K562 (cell line): Measurements from ENCODE around the gene APBA2. TPM values are rescaled to one million over a fixed set of nuclear protein-coding genes. Genes with fewer than 3 reads are reported as not detected.
A peak's percentile ranks its signal among the peaks of the same experiment; 100 is the strongest.

Experiments
- ARHGAP35 ChIP-seq: fragments of 450-650 bp; IDR thresholded peaks from 2 replicates; pipeline ENCODE4 v1.6.1; 2018; ENCODE audit not compliant: partially characterized antibody
- CREM ChIP-seq: IDR thresholded peaks from 2 replicates; pipeline ENCODE4 v1.6.1; 2014; ENCODE audit warnings: antibody characterized with exemption, low read depth
- HCFC1 ChIP-seq: IDR thresholded peaks from 2 replicates; pipeline ENCODE4 v1.6.1; 2012; ENCODE audit warnings: low read depth, low read length, improper control_type of control experiment
- L3MBTL2 ChIP-seq: fragments of 450-650 bp; IDR thresholded peaks from 2 replicates; pipeline ENCODE4 v1.6.1; 2016; ENCODE audit warnings: mild to moderate bottlenecking, moderate library complexity
- MECOM ChIP-seq: fragments of 250-450 bp; sonication (Bioruptor Pico); IDR thresholded peaks from 2 replicates; pipeline ENCODE4 v1.8.0; 2022; ENCODE audit warnings: inconsistent platforms
- NR2C1 ChIP-seq, 2 experiments: fragments of 450-650 bp; IDR thresholded peaks; 2 replicates each; pipeline ENCODE4 v1.6.1; 2017; ENCODE audit warnings: mild to moderate bottlenecking in 2 of 2, antibody characterized with exemption in 1 of 2, inconsistent platforms in 1 of 2, missing compliant biosample characterization in 1 of 2, missing genetic modification characterization in 1 of 2
- SIN3B ChIP-seq: fragments of 450-650 bp; IDR thresholded peaks from 2 replicates; pipeline ENCODE4 v1.6.1; 2017; ENCODE audit warnings: low read depth, mild to moderate bottlenecking, moderate library complexity
- SNRNP70 ChIP-seq: fragments of 200-400 bp; formaldehyde crosslinking; optimal IDR thresholded peaks from 2 replicates; pipeline ENCODE3; 2017; ENCODE audit warnings: low read depth, low read length
- SREBF1 ChIP-seq: fragments of 150-350 bp; IDR thresholded peaks from 2 replicates; pipeline ENCODE4 v1.6.1; 2014; ENCODE audit warnings: antibody characterized with exemption, low read depth, low read length, borderline replicate concordance
- SRSF3 ChIP-seq: fragments of 200-400 bp; formaldehyde crosslinking; IDR thresholded peaks from 2 replicates; pipeline ENCODE4 v1.6.1; 2016; ENCODE audit warnings: mild to moderate bottlenecking, low read length, moderate library complexity; ENCODE audit not compliant: insufficient read depth
- TCFL5 ChIP-seq: fragments of 250-450 bp; sonication (Bioruptor Pico); conservative IDR thresholded peaks from 2 replicates; pipeline ENCODE4 v1.6.1; 2021; ENCODE audit warnings: mild to moderate bottlenecking, moderate library complexity, matching md5 sums
- ZEB2 ChIP-seq: fragments of 450-650 bp; IDR thresholded peaks from 2 replicates; pipeline ENCODE4 v1.6.1; 2016
- ZNF274 ChIP-seq: IDR thresholded peaks from 2 replicates; pipeline ENCODE4 v1.6.1; 2011; ENCODE audit warnings: low read depth, mild to moderate bottlenecking, low read length, moderate library complexity, borderline replicate concordance
- polyA plus RNA-seq, 8 experiments: library from polyadenylated mRNA; depleted of rRNA in 4 of 8; stranded (reverse) in 5 of 8; unstranded in 3 of 8; fragments of >200 nt; fragmentation: Nextera tagmentation in 2 of 8; fragmentation: Illumina TruSeq in 1 of 8; extraction: Ambion mirVana in 2 of 8; extraction: Trizol in 1 of 8; gene quantifications; 2 replicates each; pipeline versions ENCODE4 v1.2.1 to v1.2.3, GENCODE V29; 2011 to 2014; ENCODE audit warnings: inconsistent platforms in 1 of 8, missing spikeins in 1 of 8
- total RNA-seq, 7 experiments: library from RNA; depleted of rRNA in 6 of 7; stranded (reverse); fragments of >200 nt in 6 of 7; fragmentation: Illumina TruSeq in 2 of 7; extraction: Trizol in 2 of 7; gene quantifications; 2 replicates each; pipeline versions ENCODE4 v1.2.1 to v1.2.3, GENCODE V29; 2011 to 2021; ENCODE audit warnings: low replicate concordance in 1 of 7
- TF ChIP-seq, protein P1 (sequence below), 2 experiments: fragments of 450-650 bp; IDR thresholded peaks; 2 replicates each; pipeline ENCODE4 v1.6.1; 2016; ENCODE audit warnings: mild to moderate bottlenecking in 2 of 2, borderline replicate concordance in 1 of 2, low read depth in 1 of 2, moderate library complexity in 1 of 2
- TF ChIP-seq, protein P2 (sequence below): fragments of 250-450 bp; sonication (Bioruptor Pico); IDR thresholded peaks from 2 replicates; pipeline ENCODE4 v1.8.0; 2021; ENCODE audit warnings: moderate library complexity, mild to moderate bottlenecking, inconsistent platforms
- TF ChIP-seq, protein P3 (sequence below): fragments of 250-450 bp; sonication (Bioruptor Pico); IDR thresholded peaks from 2 replicates; pipeline ENCODE4 v1.8.0; 2021; ENCODE audit warnings: moderate library complexity, mild to moderate bottlenecking, inconsistent platforms
- TF ChIP-seq, protein P4 (sequence below): fragments of 450-650 bp; formaldehyde crosslinking; IDR thresholded peaks from 2 replicates; pipeline ENCODE4 v1.4.0; 2022; ENCODE audit warnings: missing genetic modification characterization

APBA2 gene
- total and polyA plus RNA-seq, 9 of the 15 experiments (the other 6 are each of a cell fraction or from before 2014, with no cell fraction given): 0.24 to 40.9 (median 25.2) TPM

DNA sequence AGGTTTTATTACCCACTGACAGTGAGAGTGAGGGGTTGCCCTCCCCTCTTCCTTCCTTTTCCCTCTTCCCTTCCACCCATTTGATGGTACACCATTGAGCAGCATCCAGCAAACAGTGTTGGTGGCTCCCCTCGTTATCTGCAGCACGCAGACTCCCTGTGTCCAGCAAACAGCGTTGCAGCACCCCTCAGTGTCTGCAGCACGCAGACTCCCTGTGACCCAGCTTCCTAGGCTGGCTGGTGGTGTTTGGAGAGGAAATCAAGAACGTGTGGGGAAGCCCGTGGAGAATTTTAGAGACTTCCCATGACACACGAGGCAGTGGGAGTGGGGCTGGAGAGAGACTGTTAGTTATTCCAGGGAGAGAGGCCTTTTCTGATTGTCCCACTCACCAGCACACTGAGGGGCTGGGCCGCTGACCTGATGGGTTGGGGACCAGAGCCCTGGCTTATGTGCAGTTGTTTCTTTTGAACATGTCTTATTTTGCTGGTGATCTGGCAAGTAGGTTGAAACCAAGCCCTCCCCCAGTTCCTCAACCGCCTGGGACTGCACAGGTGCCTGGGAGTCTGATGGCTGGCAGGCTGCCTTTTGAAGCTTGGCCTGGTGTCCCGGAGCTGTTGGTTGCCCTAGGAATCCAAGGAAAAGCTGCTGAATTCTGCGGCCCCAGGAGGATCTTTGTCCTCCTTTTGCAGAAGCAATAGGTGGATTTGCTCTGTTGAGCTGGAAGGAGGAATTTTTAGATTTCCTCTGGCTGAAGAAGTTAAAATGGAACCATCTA lies 19.0 kb downstream of the APBA2 start (continued):
- TF ChIP-seq, protein P1, sequence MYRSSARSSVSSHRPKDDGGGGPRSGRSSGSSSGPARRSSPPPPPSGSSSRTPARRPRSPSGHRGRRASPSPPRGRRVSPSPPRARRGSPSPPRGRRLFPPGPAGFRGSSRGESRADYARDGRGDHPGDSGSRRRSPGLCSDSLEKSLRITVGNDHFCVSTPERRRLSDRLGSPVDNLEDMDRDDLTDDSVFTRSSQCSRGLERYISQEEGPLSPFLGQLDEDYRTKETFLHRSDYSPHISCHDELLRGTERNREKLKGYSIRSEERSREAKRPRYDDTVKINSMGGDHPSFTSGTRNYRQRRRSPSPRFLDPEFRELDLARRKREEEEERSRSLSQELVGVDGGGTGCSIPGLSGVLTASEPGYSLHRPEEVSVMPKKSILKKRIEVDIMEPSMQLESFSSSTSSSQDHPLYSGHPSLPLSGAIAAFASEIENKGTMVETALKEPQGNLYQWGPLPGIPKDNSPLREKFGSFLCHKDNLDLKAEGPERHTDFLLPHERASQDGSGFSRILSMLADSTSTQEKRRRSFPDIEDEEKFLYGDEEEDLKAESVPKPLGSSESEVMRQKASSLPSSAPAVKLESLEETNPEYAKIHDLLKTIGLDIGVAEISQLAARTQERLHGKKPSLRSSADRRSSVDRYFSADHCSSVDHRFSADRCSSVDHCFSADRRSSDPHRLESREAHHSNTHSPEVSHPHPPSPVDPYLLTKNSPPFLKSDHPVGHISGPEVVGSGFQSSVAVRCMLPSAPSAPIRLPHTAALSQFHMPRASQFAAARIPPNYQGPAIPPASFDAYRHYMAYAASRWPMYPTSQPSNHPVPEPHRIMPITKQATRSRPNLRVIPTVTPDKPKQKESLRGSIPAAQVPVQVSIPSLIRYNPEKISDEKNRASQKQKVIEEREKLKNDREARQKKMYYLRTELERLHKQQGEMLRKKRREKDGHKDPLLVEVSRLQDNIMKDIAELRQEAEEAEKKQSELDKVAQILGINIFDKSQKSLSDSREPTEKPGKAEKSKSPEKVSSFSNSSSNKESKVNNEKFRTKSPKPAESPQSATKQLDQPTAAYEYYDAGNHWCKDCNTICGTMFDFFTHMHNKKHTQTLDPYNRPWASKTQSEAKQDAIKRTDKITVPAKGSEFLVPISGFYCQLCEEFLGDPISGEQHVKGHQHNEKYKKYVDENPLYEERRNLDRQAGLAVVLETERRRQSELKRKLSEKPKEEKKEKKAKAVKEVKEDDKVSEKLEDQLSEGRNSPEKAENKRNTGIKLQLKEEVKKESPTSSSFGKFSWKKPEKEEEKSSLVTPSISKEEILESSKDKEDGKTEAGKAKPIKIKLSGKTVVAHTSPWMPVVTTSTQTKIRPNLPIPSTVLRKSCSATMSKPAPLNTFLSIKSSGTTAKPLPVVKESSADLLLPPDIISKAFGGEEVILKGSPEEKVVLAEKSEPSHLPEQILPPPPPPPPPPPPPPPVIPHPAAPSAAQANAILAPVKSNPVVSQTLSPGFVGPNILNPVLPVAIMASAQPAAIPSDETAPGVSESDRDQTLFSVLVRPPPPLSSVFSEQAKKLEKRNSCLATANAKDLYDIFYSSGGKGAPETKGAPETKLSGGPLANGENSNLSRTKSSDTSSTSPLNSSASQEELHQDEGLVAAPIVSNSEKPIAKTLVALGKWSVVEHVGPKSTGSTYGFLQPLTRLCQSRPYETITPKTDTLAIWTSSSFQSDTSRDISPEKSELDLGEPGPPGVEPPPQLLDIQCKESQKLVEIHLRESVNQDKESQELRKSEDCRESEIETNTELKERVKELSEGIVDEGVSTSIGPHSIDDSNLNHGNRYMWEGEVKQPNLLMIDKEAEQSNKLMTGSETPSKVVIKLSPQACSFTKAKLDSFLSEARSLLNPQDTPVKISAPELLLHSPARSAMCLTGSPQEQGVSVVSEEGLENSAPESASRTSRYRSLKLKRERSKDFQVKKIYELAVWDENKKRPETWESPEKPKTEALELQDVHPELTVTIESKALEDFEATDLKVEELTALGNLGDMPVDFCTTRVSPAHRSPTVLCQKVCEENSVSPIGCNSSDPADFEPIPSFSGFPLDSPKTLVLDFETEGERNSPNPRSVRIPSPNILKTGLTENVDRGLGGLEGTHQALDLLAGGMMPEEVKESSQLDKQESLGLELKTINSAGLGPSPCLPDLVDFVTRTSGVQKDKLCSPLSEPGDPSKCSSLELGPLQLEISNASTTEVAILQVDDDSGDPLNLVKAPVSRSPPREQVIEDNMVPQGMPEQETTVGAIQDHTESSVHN (IDR thresholded peaks at IDR 0.05; ENCODE audit: borderline replicate concordance in 1 of 2, low read depth in 1 of 2): no peak
- TF ChIP-seq L3MBTL2 (no peak; the same call in 1 of the 2 replicates), SREBF1 (no peak), ZNF274 (no peak), ZEB2 (no peak), MECOM (no peak), HCFC1 (peak; percentile 7; the same call in 1 of the 2 replicates), SIN3B (no peak), TCFL5 (CRISPR knock-in tag) (no peak), SNRNP70 (no peak), ARHGAP35 (no peak), NR2C1 (IDR thresholded peaks at IDR 0.05) (no peak), NR2C1 (tag; IDR thresholded peaks at IDR 0.05) (no peak), CREM (peak; percentile 69), SRSF3 (no peak)
- TF ChIP-seq, protein P2, sequence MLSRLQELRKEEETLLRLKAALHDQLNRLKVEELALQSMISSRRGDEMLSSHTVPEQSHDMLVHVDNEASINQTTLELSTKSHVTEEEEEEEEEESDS: no peak
- TF ChIP-seq, protein P3, sequence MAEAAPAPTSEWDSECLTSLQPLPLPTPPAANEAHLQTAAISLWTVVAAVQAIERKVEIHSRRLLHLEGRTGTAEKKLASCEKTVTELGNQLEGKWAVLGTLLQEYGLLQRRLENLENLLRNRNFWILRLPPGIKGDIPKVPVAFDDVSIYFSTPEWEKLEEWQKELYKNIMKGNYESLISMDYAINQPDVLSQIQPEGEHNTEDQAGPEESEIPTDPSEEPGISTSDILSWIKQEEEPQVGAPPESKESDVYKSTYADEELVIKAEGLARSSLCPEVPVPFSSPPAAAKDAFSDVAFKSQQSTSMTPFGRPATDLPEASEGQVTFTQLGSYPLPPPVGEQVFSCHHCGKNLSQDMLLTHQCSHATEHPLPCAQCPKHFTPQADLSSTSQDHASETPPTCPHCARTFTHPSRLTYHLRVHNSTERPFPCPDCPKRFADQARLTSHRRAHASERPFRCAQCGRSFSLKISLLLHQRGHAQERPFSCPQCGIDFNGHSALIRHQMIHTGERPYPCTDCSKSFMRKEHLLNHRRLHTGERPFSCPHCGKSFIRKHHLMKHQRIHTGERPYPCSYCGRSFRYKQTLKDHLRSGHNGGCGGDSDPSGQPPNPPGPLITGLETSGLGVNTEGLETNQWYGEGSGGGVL (CRISPR knock-in tag): no peak
- TF ChIP-seq, protein P4, sequence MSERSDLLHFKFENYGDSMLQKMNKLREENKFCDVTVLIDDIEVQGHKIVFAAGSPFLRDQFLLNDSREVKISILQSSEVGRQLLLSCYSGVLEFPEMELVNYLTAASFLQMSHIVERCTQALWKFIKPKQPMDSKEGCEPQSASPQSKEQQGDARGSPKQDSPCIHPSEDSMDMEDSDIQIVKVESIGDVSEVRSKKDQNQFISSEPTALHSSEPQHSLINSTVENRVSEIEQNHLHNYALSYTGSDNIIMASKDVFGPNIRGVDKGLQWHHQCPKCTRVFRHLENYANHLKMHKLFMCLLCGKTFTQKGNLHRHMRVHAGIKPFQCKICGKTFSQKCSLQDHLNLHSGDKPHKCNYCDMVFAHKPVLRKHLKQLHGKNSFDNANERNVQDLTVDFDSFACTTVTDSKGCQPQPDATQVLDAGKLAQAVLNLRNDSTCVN: no peak
